ENCODE results near the gene GALNT2.
A peak's percentile ranks its signal among the peaks of the same experiment; 100 is the strongest.

GALNT2 gene

DNA sequence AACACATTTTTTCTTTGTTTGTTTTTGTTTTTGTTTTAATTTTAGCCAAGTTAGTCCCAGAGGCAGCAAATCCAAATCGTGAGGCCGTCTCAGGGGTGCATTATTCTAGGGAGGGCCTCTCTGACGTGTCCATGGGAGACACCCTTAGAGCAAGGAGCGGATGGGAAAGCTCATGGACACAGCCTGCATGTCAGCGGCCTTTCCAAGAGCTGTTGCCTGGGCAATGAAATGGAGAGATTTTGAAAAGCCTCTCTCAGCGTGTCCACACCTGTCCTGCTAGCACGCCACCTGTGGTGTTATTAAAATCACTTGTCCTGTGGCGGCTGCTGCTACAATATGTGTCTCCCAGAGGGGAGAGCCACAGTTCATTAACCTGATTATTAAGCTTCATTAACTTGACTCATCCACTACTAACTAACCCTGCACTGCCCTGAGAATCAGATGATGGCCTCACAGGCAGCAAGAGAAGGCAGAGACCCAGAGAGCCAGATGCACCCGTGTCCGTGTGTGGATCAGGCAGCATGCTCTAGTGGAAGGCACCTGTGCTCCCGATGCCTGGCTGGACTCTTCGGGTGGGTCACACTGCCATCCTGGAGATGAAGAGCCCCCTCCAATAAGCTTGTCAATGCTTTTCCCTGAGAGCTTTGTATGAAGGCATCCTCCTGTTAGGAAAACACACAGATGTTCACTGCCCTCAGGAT, 225.8 kb downstream of the GALNT2 start:
- FAIRE-seq: no peak
- DNase-seq (ENCODE audit: low spot score): no peak

DNA sequence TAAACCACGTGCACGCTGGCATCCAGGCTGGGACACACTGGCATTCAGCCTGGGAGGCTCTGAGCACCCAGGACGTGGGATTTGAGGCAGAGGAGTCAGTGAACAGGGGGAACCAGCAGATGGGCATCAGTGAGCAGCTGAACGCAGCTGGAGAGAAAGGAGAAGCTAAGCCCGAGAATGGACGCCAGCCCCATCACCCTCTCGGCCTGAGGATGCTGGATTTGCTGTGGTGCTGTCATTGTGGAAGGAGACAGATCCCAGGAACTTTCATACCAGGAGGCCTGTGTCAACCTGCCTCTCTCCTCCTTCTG, 226.3 kb downstream of the GALNT2 start:
- DNase-seq (ENCODE audit: low spot score) (no peak), FAIRE-seq (no peak)

DNA sequence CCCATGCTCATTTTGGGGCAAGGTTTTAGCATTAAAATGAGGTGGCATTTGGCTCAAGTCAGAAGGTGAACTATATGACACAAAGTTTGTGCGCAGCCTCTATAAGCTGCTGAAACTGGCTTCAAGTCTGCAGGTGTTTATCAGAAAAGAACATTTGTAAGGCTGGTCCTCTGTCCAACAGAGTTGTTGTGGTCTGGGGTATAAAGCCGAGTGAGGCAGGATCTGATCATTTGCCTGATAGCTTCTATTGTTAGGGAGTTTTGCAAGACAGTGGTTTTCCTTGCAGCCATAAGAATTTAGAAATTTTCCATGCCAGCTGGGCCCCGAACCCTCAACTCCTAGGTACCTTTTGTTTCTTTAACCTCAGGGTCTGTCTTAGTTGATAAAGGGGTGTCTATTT, 228.3 kb downstream of the GALNT2 start:
- DNase-seq (ENCODE audit: low spot score): no peak
- no peak for FAIRE-seq

GRCh38 chr1:230299191-230300006, 232.4 kb downstream of the GALNT2 start:
- no peak for FAIRE-seq
- DNase-seq (ENCODE audit: low spot score): no peak

GRCh38 chr1:230300322-230301301, 233.6 kb downstream of the GALNT2 start:
- FAIRE-seq (no peak), DNase-seq (ENCODE audit: low spot score) (no peak)

DNA sequence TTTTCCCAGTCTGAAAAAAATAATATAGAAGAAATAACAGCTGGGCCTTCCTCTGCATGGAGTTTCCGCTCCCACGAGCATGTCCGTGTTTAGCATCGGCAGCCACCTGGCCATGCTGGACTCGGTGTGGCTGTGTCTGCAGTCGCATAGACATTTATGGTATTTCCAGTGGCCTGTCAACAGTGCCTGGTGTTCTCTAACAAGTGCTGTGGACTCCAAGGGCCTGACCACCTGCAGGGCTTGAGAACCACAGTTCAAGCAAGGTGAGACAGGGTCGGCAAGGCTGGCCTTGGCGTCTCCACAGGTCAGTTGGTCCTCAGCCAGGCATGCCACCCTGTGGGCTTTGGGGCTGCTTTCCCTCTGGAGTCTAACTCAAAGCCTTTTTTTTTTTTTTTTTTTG, 234.3 kb downstream of the GALNT2 start:
- no peak for FAIRE-seq
- no peak for DNase-seq (ENCODE audit: low spot score)

DNA sequence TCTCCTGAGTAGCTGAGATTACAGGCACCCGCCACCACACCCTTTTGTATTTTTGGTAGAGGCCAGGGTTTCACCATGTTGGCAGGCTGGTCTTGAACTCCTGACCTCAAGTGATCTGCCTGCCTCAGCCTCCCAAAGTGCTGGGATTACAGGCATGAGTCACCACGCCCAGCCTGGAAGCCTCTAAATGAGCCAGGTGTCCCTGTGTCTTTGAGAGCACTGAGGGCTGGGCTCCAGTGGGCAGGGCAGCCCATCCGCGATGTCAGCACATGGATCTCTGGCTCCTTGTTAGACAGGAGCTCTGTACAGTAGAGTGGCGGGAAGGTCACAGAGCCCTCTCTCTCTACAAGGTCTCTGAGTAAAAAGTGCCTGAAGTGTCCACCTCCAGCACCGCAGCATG, 234.8 kb downstream of the GALNT2 start:
- FAIRE-seq: no peak
- DNase-seq (ENCODE audit: low spot score): no peak

- DNase-seq (ENCODE audit: low spot score) (no peak), FAIRE-seq (no peak)
Measured at GRCh38 chr1:230303069-230303468, 236.0 kb downstream of the GALNT2 start.

- FAIRE-seq (no peak), DNase-seq (ENCODE audit: low spot score) (peak; percentile 33)
Measured at GRCh38 chr1:230303822-230304221, 236.8 kb downstream of the GALNT2 start.

DNA sequence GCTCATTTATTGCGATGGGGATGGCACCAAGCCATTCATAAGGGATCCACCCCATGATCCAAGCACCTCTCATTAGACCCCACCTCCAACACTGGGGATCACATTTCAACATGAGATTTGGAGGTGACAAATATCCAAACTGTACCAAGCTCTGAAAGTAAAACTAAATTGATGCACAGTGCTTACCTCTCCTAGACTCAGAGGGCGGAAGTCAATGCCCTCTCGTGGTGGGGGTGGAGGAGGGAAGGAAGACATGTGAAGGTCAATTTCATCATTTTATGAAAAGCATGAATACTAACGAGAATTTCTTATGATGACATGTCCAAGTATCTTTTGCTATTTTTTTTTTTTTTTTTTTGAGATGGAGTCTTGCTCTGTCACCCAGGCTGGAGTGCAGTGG, 239.1 kb downstream of the GALNT2 start:
- DNase-seq (ENCODE audit: low spot score): no peak
- no peak for FAIRE-seq

DNA sequence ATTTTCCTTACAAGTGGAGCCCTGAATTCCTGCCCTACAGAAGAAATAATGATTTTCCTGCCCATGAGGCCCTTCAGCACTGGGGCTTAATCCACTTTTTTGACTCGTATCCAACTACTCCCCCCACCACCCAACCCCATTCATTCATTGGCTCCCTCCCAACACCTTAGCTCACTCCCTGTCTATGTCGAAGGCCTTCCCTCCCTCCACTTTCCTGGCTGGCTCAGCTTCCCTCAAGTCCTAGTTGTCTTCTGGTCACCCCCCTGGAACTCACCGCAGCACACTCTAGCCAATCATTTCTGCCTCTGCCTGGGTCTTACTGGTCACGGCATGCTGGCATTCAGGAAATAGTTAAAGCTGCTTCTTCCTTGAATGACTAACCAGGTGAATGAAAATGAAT, 240.2 kb downstream of the GALNT2 start:
- FAIRE-seq (peak; percentile 88), DNase-seq (ENCODE audit: low spot score) (peak; percentile 87)

DNA sequence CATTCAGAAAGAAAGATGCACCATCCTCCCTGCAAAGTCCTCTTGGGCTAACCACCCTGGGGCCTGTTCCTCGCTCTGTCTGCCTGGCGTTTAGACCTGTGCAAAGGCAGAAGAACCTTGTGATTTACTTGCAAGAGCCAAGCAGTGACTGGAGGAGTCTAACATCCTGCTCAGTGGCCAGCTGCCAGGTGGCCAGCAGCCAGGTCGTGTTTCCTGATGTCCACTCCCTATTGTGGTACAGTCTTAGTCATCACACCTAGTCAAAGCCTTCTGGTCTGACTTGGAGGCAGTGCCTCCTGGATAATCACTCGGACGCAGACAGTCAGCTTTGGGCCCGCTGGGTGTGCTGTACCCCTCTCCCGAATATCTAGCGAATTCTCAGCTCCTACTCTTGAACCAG, 241.0 kb downstream of the GALNT2 start:
- peak; percentile 96 for DNase-seq (ENCODE audit: low spot score)
- FAIRE-seq: peak; percentile 90

GRCh38 chr1:230308821-230309220, 241.8 kb downstream of the GALNT2 start:
- DNase-seq (ENCODE audit: low spot score): no peak
- no peak for FAIRE-seq

- no peak for FAIRE-seq
- no peak for DNase-seq (ENCODE audit: low spot score)
Measured at GRCh38 chr1:230309646-230310177, 242.7 kb downstream of the GALNT2 start.

GRCh38 chr1:230310381-230311163, 243.5 kb downstream of the GALNT2 start:
- FAIRE-seq: peak; percentile 67
- DNase-seq (ENCODE audit: low spot score): peak; percentile 66

GRCh38 chr1:230312676-230313075, 245.6 kb downstream of the GALNT2 start:
- DNase-seq (ENCODE audit: low spot score) (no peak), FAIRE-seq (no peak)

DNA sequence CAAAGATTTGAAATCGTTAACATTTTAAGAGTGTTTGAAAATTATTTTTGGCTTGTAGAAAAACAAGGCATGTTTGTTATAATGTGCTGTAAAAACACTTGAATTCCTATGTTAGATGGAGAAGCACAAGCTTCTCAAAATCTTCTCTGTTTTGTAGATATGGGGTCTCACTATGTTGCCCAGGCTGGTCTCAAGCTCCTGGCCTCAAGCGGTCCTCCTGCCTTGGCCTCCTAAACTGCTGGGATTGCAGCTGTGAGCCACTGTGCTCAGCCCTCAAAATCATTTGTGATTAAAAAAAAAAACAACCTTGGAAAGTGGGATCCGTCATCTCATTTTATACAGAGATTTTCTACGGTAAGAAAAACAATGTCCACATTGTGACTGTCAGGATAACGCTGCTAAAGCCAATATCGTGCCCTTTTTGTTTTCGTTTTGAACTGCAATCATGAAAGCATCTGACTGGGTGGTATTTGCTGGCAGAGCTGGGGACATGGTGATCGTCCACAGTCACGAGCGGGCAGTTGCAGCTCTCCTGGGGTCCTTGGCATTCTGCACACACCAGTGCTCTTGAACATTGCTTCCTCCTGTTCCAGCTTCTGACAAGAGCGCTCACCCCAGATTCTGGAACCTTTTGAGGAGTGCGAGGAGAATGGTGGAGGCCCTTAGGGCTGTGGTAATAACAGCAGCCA, 246.6 kb downstream of the GALNT2 start:
- DNase-seq (ENCODE audit: low spot score) (no peak), FAIRE-seq (no peak)

GRCh38 chr1:230314142-230314470, 247.1 kb downstream of the GALNT2 start:
- DNase-seq (ENCODE audit: low spot score) (no peak), FAIRE-seq (no peak)

GRCh38 chr1:230315099-230315498, 248.1 kb downstream of the GALNT2 start:
- DNase-seq (ENCODE audit: low spot score): no peak
- FAIRE-seq: no peak
